ENCODE data around the gene DCAF4.

The DCAF4 gene

DNA sequence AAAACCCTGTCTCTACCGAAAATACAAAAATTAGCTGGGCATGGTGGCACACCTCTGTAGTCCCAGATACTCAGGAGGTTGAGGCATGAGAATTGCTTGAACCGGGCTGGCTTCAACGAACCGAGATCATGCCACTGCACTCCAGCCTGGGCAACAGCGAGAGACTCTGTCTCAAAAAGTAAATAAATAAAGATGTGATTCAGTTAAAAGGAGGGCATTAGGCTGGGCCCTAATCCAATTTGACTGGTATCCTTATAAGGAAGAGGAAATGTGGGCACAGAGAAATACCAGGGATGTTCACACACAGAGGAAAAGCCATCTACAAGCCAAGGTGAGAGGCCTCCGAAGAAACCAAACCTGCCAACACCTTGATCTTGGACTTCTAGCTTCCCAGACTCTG lies 10.1 kb upstream of the DCAF4 start:
- no peak for DNase-seq (ENCODE audit: low read depth)
- TF ChIP-seq, protein P1, sequence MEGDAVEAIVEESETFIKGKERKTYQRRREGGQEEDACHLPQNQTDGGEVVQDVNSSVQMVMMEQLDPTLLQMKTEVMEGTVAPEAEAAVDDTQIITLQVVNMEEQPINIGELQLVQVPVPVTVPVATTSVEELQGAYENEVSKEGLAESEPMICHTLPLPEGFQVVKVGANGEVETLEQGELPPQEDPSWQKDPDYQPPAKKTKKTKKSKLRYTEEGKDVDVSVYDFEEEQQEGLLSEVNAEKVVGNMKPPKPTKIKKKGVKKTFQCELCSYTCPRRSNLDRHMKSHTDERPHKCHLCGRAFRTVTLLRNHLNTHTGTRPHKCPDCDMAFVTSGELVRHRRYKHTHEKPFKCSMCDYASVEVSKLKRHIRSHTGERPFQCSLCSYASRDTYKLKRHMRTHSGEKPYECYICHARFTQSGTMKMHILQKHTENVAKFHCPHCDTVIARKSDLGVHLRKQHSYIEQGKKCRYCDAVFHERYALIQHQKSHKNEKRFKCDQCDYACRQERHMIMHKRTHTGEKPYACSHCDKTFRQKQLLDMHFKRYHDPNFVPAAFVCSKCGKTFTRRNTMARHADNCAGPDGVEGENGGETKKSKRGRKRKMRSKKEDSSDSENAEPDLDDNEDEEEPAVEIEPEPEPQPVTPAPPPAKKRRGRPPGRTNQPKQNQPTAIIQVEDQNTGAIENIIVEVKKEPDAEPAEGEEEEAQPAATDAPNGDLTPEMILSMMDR (IDR thresholded peaks at IDR 0.05; ENCODE audit: low read length, missing control alignments) = no peak
- H3K4me3 ChIP-seq (replicated peaks; ENCODE audit: low read depth, low read length) = no peak overlapping the region

DNA sequence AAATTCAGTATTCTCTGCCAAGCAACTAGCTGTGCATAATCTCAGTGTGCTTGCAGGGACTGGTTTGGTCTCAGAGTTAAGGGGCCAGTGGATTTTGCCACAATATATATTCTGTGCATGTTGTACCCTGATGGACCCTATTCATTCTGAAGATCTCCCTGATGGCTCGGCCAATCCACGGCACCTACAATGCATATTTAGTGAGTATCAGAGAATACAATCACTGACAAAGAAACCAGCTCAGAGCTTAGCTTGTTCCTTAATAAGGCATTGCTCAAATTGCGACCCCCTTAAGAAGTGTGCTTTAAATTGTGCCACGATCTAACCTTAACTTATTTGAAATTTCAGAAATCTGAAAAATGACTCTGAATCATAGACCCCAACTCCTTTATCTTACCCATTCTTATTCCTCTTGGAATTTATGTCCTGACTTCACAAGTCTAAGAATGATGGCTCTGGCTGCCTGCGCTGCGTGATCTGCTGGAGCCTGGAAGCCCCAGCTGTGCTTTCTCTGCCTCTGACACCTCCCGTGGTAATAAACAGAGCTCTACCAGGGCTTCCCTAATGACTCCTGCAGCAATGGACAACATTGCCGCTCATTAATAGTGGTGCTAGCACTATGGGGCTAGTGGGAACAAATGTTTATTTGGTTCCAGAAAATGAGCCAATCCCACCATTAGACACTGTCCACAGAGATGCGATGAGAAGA lies 9.0 kb upstream of the DCAF4 start:
- TF ChIP-seq, protein P1 (IDR thresholded peaks at IDR 0.05; ENCODE audit: low read length, missing control alignments) = no peak
- DNase-seq (ENCODE audit: low read depth) = no peak
- H3K4me3 ChIP-seq (replicated peaks; ENCODE audit: low read depth, low read length) = no peak overlapping the region

DNA sequence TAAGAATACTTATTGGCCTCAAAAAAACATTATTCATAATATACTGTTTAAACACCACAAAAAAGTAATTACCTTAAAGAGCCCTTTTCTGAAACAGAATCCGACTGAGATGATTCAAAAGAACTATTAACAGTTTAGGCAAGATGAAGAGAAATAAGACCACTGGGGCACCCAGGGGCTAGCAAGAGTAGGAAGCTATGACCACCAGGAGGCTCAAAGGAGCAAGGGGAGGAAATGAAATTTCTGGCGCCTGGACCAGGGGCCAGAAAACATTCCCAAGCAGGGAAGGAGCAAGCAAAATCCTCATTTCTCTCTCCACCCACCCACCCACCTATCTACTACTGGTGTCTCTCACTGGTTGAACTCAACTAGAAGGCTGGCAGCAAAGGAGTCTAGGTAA lies 6.3 kb upstream of the DCAF4 start:
- no peak for DNase-seq (ENCODE audit: low read depth)
- H3K4me3 ChIP-seq (replicated peaks; ENCODE audit: low read depth, low read length) = no peak overlapping the region
- TF ChIP-seq, protein P1 (IDR thresholded peaks at IDR 0.05; ENCODE audit: low read length, missing control alignments) = peak; percentile 18

DNA sequence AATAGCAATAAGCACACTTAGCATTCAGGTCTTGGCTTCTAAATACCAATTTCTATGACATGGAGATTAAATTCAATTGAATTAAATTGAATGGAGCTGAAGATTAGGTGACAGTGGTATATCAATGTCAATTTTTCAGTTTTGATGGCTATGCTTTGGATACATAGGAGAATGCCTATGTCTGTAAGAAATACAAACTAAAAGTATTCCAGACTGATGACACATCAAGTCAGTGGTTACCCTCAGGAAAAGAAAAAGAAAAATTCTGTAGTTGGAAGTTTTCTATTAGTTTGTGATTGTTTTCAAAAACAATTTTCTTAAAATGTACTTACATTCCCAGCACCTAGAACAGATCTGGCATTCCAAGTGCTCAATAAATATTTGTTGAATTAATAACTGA lies 4.9 kb upstream of the DCAF4 start:
- DNase-seq (ENCODE audit: low read depth) = no peak
- TF ChIP-seq, protein P1 (IDR thresholded peaks at IDR 0.05; ENCODE audit: low read length, missing control alignments) = no peak
- no peak overlapping the region for H3K4me3 ChIP-seq (replicated peaks; ENCODE audit: low read depth, low read length)

DNA sequence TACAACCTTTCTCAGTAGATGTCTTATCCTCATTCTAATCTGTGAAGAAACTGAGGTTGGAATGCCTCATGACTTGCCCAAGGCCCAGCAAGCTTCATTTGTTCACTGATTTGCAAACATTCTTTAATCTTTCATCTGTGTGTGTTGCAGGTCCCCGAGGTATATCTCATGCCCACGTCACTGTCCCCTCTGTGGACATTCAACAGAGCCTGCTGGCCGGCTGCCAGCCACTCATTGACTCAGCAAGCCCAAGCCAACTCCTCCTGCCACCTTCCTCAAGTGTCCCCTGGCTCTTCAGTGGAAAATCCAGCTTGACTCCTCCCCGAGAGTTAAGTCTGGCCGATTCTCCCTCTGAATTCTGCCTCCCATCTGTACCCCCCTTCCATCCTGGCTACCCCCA lies 1.9 kb upstream of the DCAF4 start:
- no peak for DNase-seq (ENCODE audit: low read depth)

DNA sequence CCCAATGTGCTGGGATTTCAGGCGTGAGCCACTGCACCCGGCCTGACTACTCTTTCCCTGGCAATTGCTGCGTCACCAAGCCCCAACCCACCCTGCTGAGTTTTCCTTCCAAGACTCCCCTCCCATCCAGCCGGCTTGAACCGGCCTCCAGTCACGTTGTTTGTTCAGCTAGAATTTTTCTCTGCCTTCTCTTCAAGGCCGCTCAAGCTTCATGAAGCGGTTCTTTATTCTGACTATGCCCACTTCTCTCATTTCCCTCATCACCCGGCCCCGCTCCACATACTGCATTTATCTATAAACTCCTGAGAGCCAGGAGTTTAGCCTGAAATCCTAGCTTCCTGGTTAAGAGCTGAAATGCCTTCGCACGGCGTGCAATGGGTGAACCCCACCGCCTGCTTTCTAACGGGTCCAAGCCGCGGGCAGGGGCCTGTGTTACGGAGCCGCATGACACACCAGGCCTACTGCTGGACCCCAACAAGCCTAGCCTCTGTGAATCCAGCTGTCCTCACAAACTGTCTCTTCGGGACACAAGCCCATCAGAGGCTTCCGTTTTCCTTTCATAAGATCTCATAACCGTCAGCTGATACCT lies 999 bp upstream of the DCAF4 start:
- DNase-seq (ENCODE audit: low read depth) = no peak
- TF ChIP-seq, protein P1 (IDR thresholded peaks at IDR 0.05; ENCODE audit: low read length, missing control alignments) = no peak
- H3K4me3 ChIP-seq (replicated peaks; ENCODE audit: low read depth, low read length) = peak overlapping the region; percentile 74

More for the DNA sequence above, 1.9 kb upstream of the DCAF4 start:
- no peak overlapping the region for H3K4me3 ChIP-seq (replicated peaks; ENCODE audit: low read depth, low read length)
- TF ChIP-seq, protein P1 (IDR thresholded peaks at IDR 0.05; ENCODE audit: low read length, missing control alignments) = no peak

Data from fibroblast of pulmonary artery (primary cell).